H1 (cell line): ENCODE data around the gene LSM4. TPM values are rescaled to one million over a fixed set of nuclear protein-coding genes. Genes with fewer than 3 reads are reported as not detected.

Experiments
- CTCF ChIA-PET: fragments of 300-600 bp; sonication (Branson Sonifier 250); formaldehyde crosslinking; loops from one replicate; lab custom pipeline; 2021; ENCODE audit not compliant: partially characterized antibody; lab: Charles Lee
- POLR2A ChIA-PET: fragments of 300-600 bp; sonication (Branson Sonifier 250); formaldehyde crosslinking; loops from one replicate; lab custom pipeline; 2021; ENCODE audit warnings: inconsistent platforms; ENCODE audit not compliant: partially characterized antibody; lab: Charles Lee
- DNase-seq, 2 experiments: peaks; one replicate each; pipeline versions ENCODE4 v3.0.0 to v3.0.0-alpha.2; 2010 to 2022; ENCODE audit warnings: low spot score in 2 of 2, low read depth in 1 of 2, mixed read lengths in 1 of 2
- FAIRE-seq: peaks from 2 replicates; lab custom pipeline; 2011; peaks lifted over from hg19 to GRCh38; lab: Jason Lieb, UNC
- H2AFZ ChIP-seq: 2 replicates; pipeline ENCODE4 v1.8.1; 2012; ENCODE audit warnings: low read length, inconsistent platforms
- H2AK5ac ChIP-seq: 2 replicates; pipeline ENCODE4 v1.6.1; 2013; ENCODE audit warnings: low read depth, low read length
- H2BK120ac ChIP-seq: replicated peaks from 2 replicates; pipeline ENCODE3; 2013; ENCODE audit warnings: low read depth, low read length, inconsistent platforms
- H2BK12ac ChIP-seq: 2 replicates; pipeline ENCODE4 v1.6.1; 2013; ENCODE audit warnings: low read depth, low read length
- H2BK15ac ChIP-seq: 2 replicates; pipeline ENCODE4 v1.6.1; 2013; ENCODE audit warnings: low read length
- H2BK20ac ChIP-seq: 2 replicates; pipeline ENCODE4 v1.6.1; 2013; ENCODE audit warnings: low read length
- H2BK5ac ChIP-seq: 2 replicates; pipeline ENCODE4 v1.6.1; 2013; ENCODE audit warnings: low read depth, low read length
- H3K14ac ChIP-seq: 2 replicates; pipeline ENCODE4 v1.6.1; 2013; ENCODE audit warnings: inconsistent platforms; ENCODE audit not compliant: insufficient read length
- H3K18ac ChIP-seq: 2 replicates; pipeline ENCODE4 v1.6.1; 2013; ENCODE audit warnings: low read length; ENCODE audit errors: extremely low read depth
- H3K23ac ChIP-seq: 2 replicates; pipeline ENCODE4 v1.6.1; 2013; ENCODE audit warnings: inconsistent platforms; ENCODE audit not compliant: insufficient read length
- H3K23me2 ChIP-seq: 2 replicates; pipeline ENCODE4 v1.6.1; 2013; ENCODE audit warnings: low read depth, low read length
- H3K27ac ChIP-seq: 2 replicates; pipeline ENCODE4 v1.6.1; 2011; ENCODE audit warnings: low read depth, low read length, inconsistent platforms
- H3K27me3 ChIP-seq, 4 experiments: replicated peaks in 1 of 4; 1 replicate in 1 of 4; 2 replicates in 3 of 4; pipeline versions ENCODE4 v1.6.1 to v1.8.1; 2011 to 2013; ENCODE audit warnings: low read length in 3 of 4, mild to moderate bottlenecking in 3 of 4, inconsistent platforms in 2 of 4, mixed read lengths in 2 of 4, moderate library complexity in 1 of 4; ENCODE audit not compliant: control insufficient read depth in 3 of 4, insufficient read depth in 3 of 4; ENCODE audit errors: extremely low read depth in 1 of 4
- H3K36me3 ChIP-seq, 4 experiments: 2 replicates each; pipeline versions ENCODE4 v1.6.1 to v1.8.1; 2011 to 2013; ENCODE audit warnings: mild to moderate bottlenecking in 4 of 4, low read length in 3 of 4, moderate library complexity in 2 of 4, control low read depth in 1 of 4, inconsistent platforms in 1 of 4; ENCODE audit not compliant: insufficient read depth in 4 of 4, control insufficient read depth in 2 of 4
- H3K4ac ChIP-seq: replicated peaks from 2 replicates; pipeline ENCODE3; 2013; ENCODE audit warnings: low read length, low read depth, mixed read lengths, inconsistent platforms; ENCODE audit not compliant: insufficient read length
- H3K4me1 ChIP-seq, 4 experiments: replicated peaks in 1 of 4; 1 replicate in 1 of 4; 2 replicates in 3 of 4; pipeline versions ENCODE4 v1.6.1 to v1.8.1; 2011 to 2013; ENCODE audit warnings: low read length in 3 of 4, inconsistent platforms in 2 of 4, mixed read lengths in 1 of 4; ENCODE audit not compliant: insufficient read depth in 4 of 4, control insufficient read depth in 3 of 4
- H3K4me2 ChIP-seq, 2 experiments: 2 replicates each; pipeline versions ENCODE4 v1.6.1 to v1.8.1; 2011 to 2013; ENCODE audit warnings: low read depth in 2 of 2, low read length in 2 of 2, control low read depth in 1 of 2, inconsistent platforms in 1 of 2, mild to moderate bottlenecking in 1 of 2; ENCODE audit not compliant: insufficient read depth in 1 of 2
- H3K4me3 ChIP-seq, 4 experiments: fragments of 200-600, 300-600 bp in 1 of 4; sonication (generic), shearing (Covaris generic), sonication (Bioruptor Twin) in 1 of 4; 2 replicates each; pipeline versions ENCODE4 v1.5.1 to v1.8.1; 2011 to 2016; ENCODE audit warnings: low read length in 4 of 4, low read depth in 3 of 4, control low read depth in 2 of 4, inconsistent platforms in 2 of 4, mild to moderate bottlenecking in 2 of 4, mixed read lengths in 1 of 4, moderate library complexity in 1 of 4; ENCODE audit not compliant: insufficient read depth in 2 of 4; ENCODE audit errors: extremely low read depth in 1 of 4
- H3K56ac ChIP-seq: replicated peaks from 2 replicates; pipeline ENCODE3; 2013; ENCODE audit warnings: low read depth, mild to moderate bottlenecking, mixed read lengths, low read length, inconsistent platforms; ENCODE audit not compliant: insufficient read length
- H3K79me1 ChIP-seq: 2 replicates; pipeline ENCODE4 v1.6.1; 2013; ENCODE audit warnings: low read depth, low read length, control low read depth
- H3K79me2 ChIP-seq, 2 experiments: 2 replicates each; pipeline versions ENCODE4 v1.6.1 to v1.8.1; 2012 to 2013; ENCODE audit warnings: low read length in 2 of 2, mild to moderate bottlenecking in 2 of 2, inconsistent platforms in 1 of 2; ENCODE audit not compliant: insufficient read depth in 2 of 2, control insufficient read depth in 1 of 2
- H3K9ac ChIP-seq, 4 experiments: replicated peaks in 1 of 4; 1 replicate in 1 of 4; 2 replicates in 3 of 4; pipeline versions ENCODE4 v1.6.1 to v1.8.1; 2011 to 2013; ENCODE audit warnings: low read depth in 3 of 4, low read length in 3 of 4, control low read depth in 2 of 4, mild to moderate bottlenecking in 2 of 4, moderate library complexity in 2 of 4, inconsistent platforms in 1 of 4; ENCODE audit errors: extremely low read depth in 1 of 4
- H3K9me3 ChIP-seq, 2 experiments: 2 replicates each; pipeline versions ENCODE4 v1.6.1 to v1.8.1; 2012 to 2013; ENCODE audit warnings: mild to moderate bottlenecking in 2 of 2, moderate library complexity in 2 of 2, control low read depth in 1 of 2, inconsistent platforms in 1 of 2, low read depth in 1 of 2, low read length in 1 of 2, mixed read lengths in 1 of 2; ENCODE audit not compliant: insufficient read depth in 2 of 2
- H4K20me1 ChIP-seq, 2 experiments: replicated peaks in 1 of 2; 2 replicates each; pipeline versions ENCODE3 to v1.8.1; 2011 to 2013; ENCODE audit warnings: inconsistent platforms in 2 of 2, low read length in 2 of 2, mild to moderate bottlenecking in 1 of 2; ENCODE audit not compliant: insufficient read depth in 2 of 2, control insufficient read depth in 1 of 2
- H4K5ac ChIP-seq: 2 replicates; pipeline ENCODE4 v1.6.1; 2013; ENCODE audit warnings: low read length, low read depth, mixed read lengths, inconsistent platforms; ENCODE audit not compliant: insufficient read length
- H4K8ac ChIP-seq: 2 replicates; pipeline ENCODE4 v1.8.0; 2013; ENCODE audit warnings: mild to moderate bottlenecking, moderate library complexity, low read length, inconsistent platforms; ENCODE audit not compliant: insufficient read depth; ENCODE audit errors: extremely low read depth
- H4K91ac ChIP-seq: replicated peaks from 2 replicates; pipeline ENCODE3; 2013; ENCODE audit warnings: low read length, mixed read lengths, inconsistent platforms; ENCODE audit not compliant: insufficient read length
- ATF3 ChIP-seq: IDR thresholded peaks from 2 replicates; pipeline ENCODE4 v1.6.1; 2011; ENCODE audit warnings: low read depth, mild to moderate bottlenecking, low read length; ENCODE audit not compliant: insufficient read depth
- EP300 ChIP-seq, 2 experiments: IDR thresholded peaks; 1 replicate in 1 of 2; 2 replicates in 1 of 2; pipeline ENCODE4 v1.6.1; 2011 to 2012; ENCODE audit warnings: low read depth in 2 of 2, low read length in 2 of 2, mild to moderate bottlenecking in 2 of 2, borderline replicate concordance in 1 of 2, inconsistent platforms in 1 of 2, moderate library complexity in 1 of 2
- GTF2F1 ChIP-seq: IDR thresholded peaks from 2 replicates; pipeline ENCODE4 v1.6.1; 2012; ENCODE audit warnings: low read depth, low read length, improper control_type of control experiment, borderline replicate concordance
- HDAC6 ChIP-seq: IDR thresholded peaks from one replicate; pipeline ENCODE4 v1.7.1; 2012; ENCODE audit warnings: low read depth, mild to moderate bottlenecking, inconsistent platforms, low read length, moderate library complexity
- JUND ChIP-seq: IDR thresholded peaks from 2 replicates; pipeline ENCODE4 v1.6.1; 2011; ENCODE audit warnings: mild to moderate bottlenecking, improper control_type of control experiment, low read length
- POLR2A ChIP-seq, 2 experiments: IDR thresholded peaks; 1 replicate in 1 of 2; 2 replicates in 1 of 2; pipeline ENCODE4 v1.6.1; 2011; ENCODE audit warnings: low read depth in 2 of 2, low read length in 2 of 2, mild to moderate bottlenecking in 2 of 2; ENCODE audit errors: control extremely low read depth in 1 of 2
- POU5F1 ChIP-seq: IDR thresholded peaks from 2 replicates; pipeline ENCODE4 v1.6.1; 2011; ENCODE audit warnings: low read depth, mild to moderate bottlenecking, low read length, moderate library complexity
- RAD21 ChIP-seq, 2 experiments: IDR thresholded peaks in 1 of 2; conservative IDR thresholded peaks in 1 of 2; 2 replicates each; pipeline ENCODE4 v1.6.1; 2011; ENCODE audit warnings: low read depth in 2 of 2, low read length in 2 of 2, improper control_type of control experiment in 1 of 2, inconsistent platforms in 1 of 2, mild to moderate bottlenecking in 1 of 2, moderate library complexity in 1 of 2
- SP1 ChIP-seq: IDR thresholded peaks from 2 replicates; pipeline ENCODE4 v1.6.1; 2011; ENCODE audit warnings: low read depth, low read length
- TAF7 ChIP-seq: optimal IDR thresholded peaks from 2 replicates; pipeline ENCODE3; 2011; ENCODE audit warnings: low read depth, mild to moderate bottlenecking, inconsistent platforms, low read length, moderate library complexity, borderline replicate concordance
- ZNF274 ChIP-seq: IDR thresholded peaks from 2 replicates; pipeline ENCODE4 v1.7.0; 2012; ENCODE audit warnings: low read length, borderline replicate concordance; ENCODE audit errors: extremely low read depth
- WGBS, 2 experiments: shearing (Covaris generic) in 1 of 2; methylation state at CpG; one replicate each; pipeline versions ENCODE4 v1.1.6 to v1.1.7; 2013 to 2015; ENCODE audit warnings: low lambda C conversion rate in 2 of 2, mixed read lengths in 2 of 2, inconsistent platforms in 1 of 2, low coverage in 1 of 2, missing lambda C conversion rate in 1 of 2; ENCODE audit not compliant: insufficient replicate concordance in 2 of 2, insufficient coverage in 1 of 2, insufficient read length in 1 of 2; ENCODE audit errors: extremely low coverage in 1 of 2, missing lambda C conversion rate in 1 of 2; 5-methylcytosine and 5-hydroxymethylcytosine counted together
- polyA plus RNA-seq, 7 experiments: library from polyadenylated mRNA; depleted of rRNA in 3 of 7; stranded (reverse) in 5 of 7; unstranded in 2 of 7; fragments of >200 nt in 5 of 7; fragments of 200-250 nt in 2 of 7; gene quantifications; 1 replicate in 5 of 7; 2 replicates in 1 of 7; 4 replicates in 1 of 7; pipeline versions ENCODE4 v1.2.1 to v1.2.3, GENCODE V29; 2011 to 2013; ENCODE audit warnings: missing spikeins in 2 of 7, mixed read lengths in 2 of 7
- total RNA-seq: library from RNA; stranded (reverse); fragmentation: NEBNext Ultra II Directional; extraction: Animal tissue kit (Norgen Biotek cat#: 25700); gene quantifications from 2 replicates; pipeline ENCODE4 v1.2.1, GENCODE V29; 2021
- TF ChIP-seq, protein P1 (sequence below): IDR thresholded peaks from 2 replicates; pipeline ENCODE4 v1.6.1; 2012; ENCODE audit warnings: inconsistent platforms

LSM4 gene
- total and polyA plus RNA-seq, 2 of the 8 experiments (the other 6 are each of a cell fraction or from before 2014, with no cell fraction given): 302 to 319 TPM

DNA sequence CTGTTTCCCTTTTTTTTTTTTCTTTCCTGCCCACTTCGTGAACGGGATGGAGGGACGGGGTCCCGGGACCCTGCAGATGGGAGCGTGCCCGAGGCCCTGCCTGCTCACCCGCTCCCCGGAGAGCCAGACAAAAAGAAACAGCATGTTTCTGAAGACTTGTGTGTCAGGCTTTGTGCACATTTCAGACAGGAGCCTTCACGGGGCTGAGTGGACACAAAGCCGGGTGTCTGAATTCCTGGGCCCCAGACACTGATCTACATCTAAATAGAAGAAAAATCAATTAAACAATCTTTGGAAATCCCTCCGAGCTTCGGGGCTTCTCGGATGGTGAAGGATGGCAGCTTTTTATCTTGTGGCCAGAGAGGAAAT lies 21.7 kb upstream of the LSM4 start:
- no peak for FAIRE-seq

More for the DNA sequence above, 21.7 kb upstream of the LSM4 start:
- H3K9ac ChIP-seq: no peak overlapping the region
- 0 out of 7 replicates have a peak, but pooled peaks cover 0 to 2% (median 0%) of the 10 kb centered on the region in 4 experiments for H3K27me3 ChIP-seq
- no peaks in the 10 kb centered on the region for H4K20me1 ChIP-seq
- H2AK5ac ChIP-seq: no peak overlapping the region
- TF ChIP-seq SP1: no peak
- no peak for TF ChIP-seq HDAC6
- TF ChIP-seq POLR2A (IDR thresholded peaks at IDR 0.05; ENCODE audit: control extremely low read depth in 1 of 2, low read depth in 2 of 2, low read length in 2 of 2): no peak
- TF ChIP-seq ZNF274: no peak
- TF ChIP-seq TAF7: no peak
- no peak for TF ChIP-seq GTF2F1
- TF ChIP-seq, protein P1, sequence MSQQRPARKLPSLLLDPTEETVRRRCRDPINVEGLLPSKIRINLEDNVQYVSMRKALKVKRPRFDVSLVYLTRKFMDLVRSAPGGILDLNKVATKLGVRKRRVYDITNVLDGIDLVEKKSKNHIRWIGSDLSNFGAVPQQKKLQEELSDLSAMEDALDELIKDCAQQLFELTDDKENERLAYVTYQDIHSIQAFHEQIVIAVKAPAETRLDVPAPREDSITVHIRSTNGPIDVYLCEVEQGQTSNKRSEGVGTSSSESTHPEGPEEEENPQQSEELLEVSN: no peak
- TF ChIP-seq RAD21 (IDR thresholded peaks at IDR 0.05 in 1 of 2, conservative IDR thresholded peaks at IDR 0.05 in 1 of 2; ENCODE audit: low read depth in 2 of 2, low read length in 2 of 2): no peak
- TF ChIP-seq EP300 (IDR thresholded peaks at IDR 0.05; ENCODE audit: borderline replicate concordance in 1 of 2, low read depth in 2 of 2, low read length in 2 of 2): no peak
- no peak for TF ChIP-seq ATF3
- TF ChIP-seq JUND: no peak
- no peak for TF ChIP-seq POU5F1
- H4K91ac ChIP-seq: no peak overlapping the region
- no peak overlapping the region for H3K4ac ChIP-seq
- WGBS, 2 experiments: 67% methylated on average over 12 of the region's 13 CpGs; no CpG with 5 or more reads in 1 of the 2 experiments
- ChIA-PET CTCF (interaction anchor here (1.1 to 5.1 kb wide), 5 partner anchors 17 to 67 kb away, joined by 3 to 47 read pairs (median 4); no protein-coding TSS in a partner anchor), POLR2A (interaction anchor here (20.2 kb wide), 1 partner anchor 66 kb away, joined by 224 read pairs; the partner anchor contains the start of genes IQCN and JUND)
- H3K18ac ChIP-seq: no peak overlapping the region
- H3K56ac ChIP-seq: no peak overlapping the region
- H3K79me1 ChIP-seq: no peaks in the 10 kb centered on the region
- no peak overlapping the region; the same call in 1 of the 2 replicates for H2BK12ac ChIP-seq
- no peak overlapping the region for H2AFZ ChIP-seq
- H3K4me2 ChIP-seq: no peak overlapping the region; a peak in 1 of 4 replicates
- no peak overlapping the region for H3K27ac ChIP-seq
- H3K14ac ChIP-seq: no peak overlapping the region
- H3K23me2 ChIP-seq: peaks cover 11% of the 10 kb centered on the region
- no peak overlapping the region for H2BK5ac ChIP-seq
- H3K4me1 ChIP-seq: peaks cover 0 to 14% (median 8%) of the 10 kb centered on the region in 4 experiments; a peak in 5 of 7 replicates
- no peaks in the 10 kb centered on the region for H3K36me3 ChIP-seq
- no peak overlapping the region for H4K8ac ChIP-seq
- no peak overlapping the region for H2BK120ac ChIP-seq
- H3K23ac ChIP-seq: no peak overlapping the region
- H3K79me2 ChIP-seq: peaks cover 0 to 4% of the 10 kb centered on the region in 2 experiments; a peak in 1 of 4 replicates
- no peak overlapping the region for H3K4me3 ChIP-seq
- no peak overlapping the region for H2BK15ac ChIP-seq
- H4K5ac ChIP-seq: no peak overlapping the region
- H2BK20ac ChIP-seq: no peak overlapping the region
- no peaks in the 10 kb centered on the region for H3K9me3 ChIP-seq
- no peak for DNase-seq
